Coronary artery (tissue), 2 donors: ENCODE measurements around the gene SMG7.

ENCODE experiments used
- DNase-seq: peaks from one replicate; pipeline ENCODE4 v3.0.0-alpha.2; 2017; ENCODE audit warnings: low spot score
- H3K27ac ChIP-seq, 2 donors: fragments of 200-600 bp; sonication (generic); one replicate each; pipeline ENCODE4 v1.5.1; 2016 to 2019
- H3K4me3 ChIP-seq: fragments of 200-600 bp; sonication (generic); 2 replicates; pipeline ENCODE4 v1.5.1; 2016; ENCODE audit warnings: mild to moderate bottlenecking, moderate library complexity
- CTCF ChIP-seq: fragments of 200-600 bp; sonication (generic); IDR thresholded peaks from one replicate; pipeline ENCODE4 v1.5.1; 2019; ENCODE audit warnings: antibody characterized with exemption

SMG7 gene

GRCh38 chr1:183490932-183491331, 18.6 kb downstream of the SMG7 start:
- Histone ChIP-seq H3K27ac (no peak overlapping the region), H3K4me3 (no peak overlapping the region)
- DNase-seq = no peak
- TF ChIP-seq CTCF = no peak

- no peak overlapping the region for H3K27ac ChIP-seq
- TF ChIP-seq CTCF = no peak
These were observed 21.4 kb downstream of the SMG7 start for GRCh38 chr1:183493540-183494245.

GRCh38 chr1:183495420-183495819, 23.1 kb downstream of the SMG7 start:
- no peak for TF ChIP-seq CTCF
- H3K27ac ChIP-seq = no peak overlapping the region
- H3K4me3 ChIP-seq = no peak overlapping the region
- DNase-seq = no peak

More at GRCh38 chr1:183493540-183494245, 21.4 kb downstream of the SMG7 start:
- no peak for DNase-seq
- H3K4me3 ChIP-seq = no peak overlapping the region

- TF ChIP-seq CTCF = no peak
These were observed 24.9 kb downstream of the SMG7 start for GRCh38 chr1:183497218-183497617.

GRCh38 chr1:183498342-183498991, 26.2 kb downstream of the SMG7 start:
- Histone ChIP-seq H3K27ac (no peak overlapping the region), H3K4me3 (no peak overlapping the region)
- no peak for DNase-seq
- TF ChIP-seq CTCF = no peak

More at GRCh38 chr1:183497218-183497617, 24.9 kb downstream of the SMG7 start:
- H3K4me3 ChIP-seq = no peak overlapping the region
- H3K27ac ChIP-seq = no peak overlapping the region
- DNase-seq = no peak

- Histone ChIP-seq H3K27ac (no peak overlapping the region), H3K4me3 (no peak overlapping the region)
- DNase-seq = no peak
- TF ChIP-seq CTCF = no peak
These were observed 33.3 kb downstream of the SMG7 start for GRCh38 chr1:183505454-183506089.
